ENCODE data around the gene PTPRT.

PTPRT gene

GRCh38 chr20:42775866-42776265 lies 413.8 kb downstream of the PTPRT start:
- no peak for DNase-seq

- no peak for DNase-seq
Observed at GRCh38 chr20:42775037-42775436, 414.7 kb downstream of the PTPRT start.

GRCh38 chr20:42763015-42763414 lies 426.7 kb downstream of the PTPRT start:
- DNase-seq: no peak

- DNase-seq: no peak
Observed at GRCh38 chr20:42756991-42757390, 432.7 kb downstream of the PTPRT start.

- DNase-seq: no peak
Observed at GRCh38 chr20:42754706-42755105, 435.0 kb downstream of the PTPRT start.

GRCh38 chr20:42752620-42753019 lies 437.1 kb downstream of the PTPRT start:
- DNase-seq: no peak

GRCh38 chr20:42749556-42749955 lies 440.1 kb downstream of the PTPRT start:
- no peak for DNase-seq

- DNase-seq: no peak
Observed at GRCh38 chr20:42747765-42748411, 441.8 kb downstream of the PTPRT start.

GRCh38 chr20:42744756-42745465 lies 444.8 kb downstream of the PTPRT start:
- DNase-seq: no peak

GRCh38 chr20:42742926-42743325 lies 446.8 kb downstream of the PTPRT start:
- DNase-seq: no peak

GRCh38 chr20:42741906-42742305 lies 447.8 kb downstream of the PTPRT start:
- no peak for DNase-seq

GRCh38 chr20:42740226-42740870 lies 449.4 kb downstream of the PTPRT start:
- DNase-seq: no peak

- DNase-seq: no peak
Observed at GRCh38 chr20:42739683-42740082, 450.0 kb downstream of the PTPRT start.

GRCh38 chr20:42735539-42735938 lies 454.2 kb downstream of the PTPRT start:
- no peak for DNase-seq

GRCh38 chr20:42734660-42735368 lies 454.9 kb downstream of the PTPRT start:
- DNase-seq: no peak

- no peak for DNase-seq
Observed at GRCh38 chr20:42721923-42722322, 467.8 kb downstream of the PTPRT start.

GRCh38 chr20:42714298-42715141 lies 475.2 kb downstream of the PTPRT start:
- DNase-seq: no peak

- no peak for DNase-seq
Observed at GRCh38 chr20:42708266-42708665, 481.4 kb downstream of the PTPRT start.

GRCh38 chr20:42706759-42707158 lies 482.9 kb downstream of the PTPRT start:
- no peak for DNase-seq

- DNase-seq: no peak
Observed at GRCh38 chr20:42705550-42705949, 484.2 kb downstream of the PTPRT start.

GRCh38 chr20:42703744-42704143 lies 486.0 kb downstream of the PTPRT start:
- DNase-seq: no peak

GRCh38 chr20:42701948-42702347 lies 487.8 kb downstream of the PTPRT start:
- DNase-seq: no peak

GRCh38 chr20:42700372-42700771 lies 489.3 kb downstream of the PTPRT start:
- DNase-seq: no peak

Measured in NCI-H2081 treated with DMSO at 0.1 percent for 48 hours (cell line).